Melanocyte of skin (primary cell): ENCODE measurements around the gene DDX5. TPM values are rescaled to one million over a fixed set of nuclear protein-coding genes. Genes with fewer than 3 reads are reported as not detected.

Experiments used
- small RNA-seq, 2 donors: library from RNA; depleted of rRNA; stranded (forward); fragments of <200 nt; gene quantifications; one replicate each; pipeline ENCODE3, GENCODE V24; 2012
- total RNA-seq, 2 donors: library from RNA; depleted of rRNA; stranded (reverse); fragments of >200 nt; gene quantifications; 2 replicates each; pipeline ENCODE4 v1.2.3, GENCODE V29; 2012

Gene DDX5
- total RNA-seq = 100 to 1,000 TPM; 232 to 278 TPM

GRCh38 chr17:64506201-64506575, at the start of gene DDX5:
TSS of gene DDX5 (minus strand) at chr17:64506289. CDS start at chr17:64506119, 170 bp downstream.

GRCh38 chr17:64506576-64507412, 705 bp upstream of the DDX5 start, which contains the start of gene CEP95:
TSS of gene CEP95 (plus strand) at chr17:64506977. CDS start at chr17:64507098, 121 bp downstream.

GRCh38 chr17:64496786-64497564, 9.1 kb downstream of the DDX5 start, which contains the start of gene POLG2:
TSS of gene POLG2 (minus strand) at chr17:64497054. CDS start at chr17:64496968, 86 bp downstream.

GRCh38 chr17:64448665-64449512, 57.2 kb downstream of the DDX5 start, which contains the start of gene MILR1:
TSS of gene MILR1 (plus strand) at chr17:64449115. CDS start at chr17:64449169, 54 bp downstream.

Small RNA genes lying within 50 kb of the gene (small RNA-seq; reads per million reads assigned to genes)
- gene ATP5MFP4 = 0 reads per million in 2 donors

Other genes starting within 250 kb of the DDX5 start
- gene TEX2, start 243.0 kb downstream of the DDX5 start, total RNA-seq = 10 to 100 TPM; 25.8 to 35.3 TPM
- gene PECAM1, start 115.4 kb downstream of the DDX5 start, total RNA-seq = under 1 TPM in 1 of 2 donors, not detected in 1; 1.00 TPM
- 1 to 10 TPM; 1.4 to 5.0 TPM for gene MILR1, start 57.2 kb downstream of the DDX5 start, total RNA-seq
- 1 to 10 TPM; 3.4 to 9.7 TPM for gene POLG2, start 9.2 kb downstream of the DDX5 start, total RNA-seq
- 10 to 100 TPM; 18.6 to 28.6 TPM for gene CEP95, start 688 bp upstream of the DDX5 start, total RNA-seq
- 10 to 100 TPM; 16.5 to 19.6 TPM for gene SMURF2, start 156.0 kb upstream of the DDX5 start, total RNA-seq